ENCODE measurements around the gene NDRG2.

GRCh38 chr14:21053184-21054122 lies 28.6 kb upstream of the NDRG2 start:
- TF ChIP-seq CTCF (conservative IDR thresholded peaks at IDR 0.05) (no peak), ZFX (IDR thresholded peaks at IDR 0.05) (no peak)

Measured in C4-2B (cell line).